Left colon (tissue), 2 donors: ENCODE data around the gene CYS1. TPM values are rescaled to one million over a fixed set of nuclear protein-coding genes. Genes with fewer than 3 reads are reported as not detected.

Source experiments
- ATAC-seq: fragments of 200-7000 bp; cut with Tn5 transposase; one replicate; pipeline ENCODE4 v1.9.1; 2020; ENCODE audit warnings: mild to moderate bottlenecking, moderate library complexity
- DNase-seq, 2 donors: peaks; one replicate each; pipeline ENCODE4 v3.0.0-alpha.2; 2020
- intact Hi-C, 2 donors: fragments of 100-400 bp; cut with DNase I in 1 of 2; cut with micrococcal nuclease in 1 of 2; formaldehyde crosslinking; loops; one replicate each; pipeline versions ENCODE4 v1.11.2 to v1.14.0; 2022; cut with DNase I, micrococcal nuclease
- total RNA-seq, 2 donors: library from RNA; stranded (reverse); fragmentation: NEBNext Ultra II Directional; extraction: Animal tissue kit (Norgen Biotek cat#: 25700); gene quantifications; one replicate each; pipeline ENCODE4 v1.2.1, GENCODE V29; 2021
- donor health status: DM: no; HTN: no; CAD: no.
- donor health status: DM: yes; HTN: yes; CAD: no.

CYS1 gene
- total RNA-seq, 2 donors from 2014 or later: 0.37 to 1.6 TPM

DNA sequence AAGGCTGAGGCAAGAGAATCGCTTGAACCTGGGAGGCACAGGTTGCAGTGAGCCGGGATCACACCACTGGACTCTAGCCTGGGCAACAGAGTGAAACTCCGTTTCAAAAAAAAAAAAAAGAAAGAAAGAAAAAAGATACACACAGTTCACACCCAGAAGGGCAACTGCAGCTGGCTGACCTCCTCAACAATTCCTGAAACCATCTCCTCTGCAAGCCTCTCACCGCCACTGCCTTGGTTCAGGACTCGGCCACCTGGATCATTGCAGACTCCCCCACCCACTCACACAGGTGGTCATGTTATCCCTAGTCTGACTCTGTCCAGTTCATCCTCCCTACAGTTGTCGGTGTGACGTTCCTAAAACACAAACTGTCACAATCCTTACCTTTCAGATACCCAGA, 2.2 kb downstream of the CYS1 start:
- DNase-seq (no peak), ATAC-seq (no peak)
- intact Hi-C loops: no loop called here

- intact Hi-C loops: no loop called here
- DNase-seq: no peak
- ATAC-seq: no peak
These were observed 3.2 kb downstream of the CYS1 start for GRCh38 chr2:10076988-10077527.

- ATAC-seq (no peak), DNase-seq (no peak)
- intact Hi-C loops: no loop called here
These were observed 3.7 kb downstream of the CYS1 start for GRCh38 chr2:10076511-10076910.

- intact Hi-C loops: no loop called here
- DNase-seq (no peak), ATAC-seq (no peak)
These were observed 4.5 kb downstream of the CYS1 start for GRCh38 chr2:10075571-10076209.

- no peak for ATAC-seq
- intact Hi-C loops: no loop called here
- DNase-seq: no peak
These were observed 5.1 kb downstream of the CYS1 start for GRCh38 chr2:10075101-10075500.

DNA sequence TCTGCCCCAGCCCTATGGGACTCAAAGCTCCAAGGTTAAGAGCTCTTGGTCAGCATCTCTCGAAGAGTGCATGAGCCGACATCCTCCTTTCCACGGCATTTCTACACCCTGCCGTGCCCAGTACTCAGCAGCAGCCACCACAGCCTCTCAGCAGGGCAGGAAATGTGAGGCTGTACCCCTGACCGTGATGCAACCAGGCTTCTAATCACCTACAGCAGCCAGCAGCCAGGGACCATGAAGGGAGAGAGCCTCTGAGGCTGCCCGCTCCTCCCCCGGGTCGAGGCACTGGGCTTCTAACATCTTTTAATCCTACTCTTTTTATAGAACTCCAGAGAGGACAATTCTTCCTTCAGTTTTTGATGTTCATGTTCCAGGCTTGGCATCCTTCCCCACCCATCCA, 6.5 kb downstream of the CYS1 start:
- ATAC-seq (no peak), DNase-seq (no peak)
- intact Hi-C loops: loop anchor here in 1 of 2 donors (5.0 kb wide), 1 partner anchor 359 kb away; no protein-coding TSS in a partner anchor

- DNase-seq (peak; percentile 81 to 82), ATAC-seq (peak; percentile 98)
- intact Hi-C loops: loop anchor here in 1 of 2 donors (5.0 kb wide), 1 partner anchor 359 kb away; no protein-coding TSS in a partner anchor
These were observed 7.3 kb downstream of the CYS1 start for GRCh38 chr2:10072656-10073480.

- no peak for DNase-seq
- ATAC-seq: no peak
- intact Hi-C loops: loop anchor here in 1 of 2 donors (5.0 kb wide), 1 partner anchor 361 kb away; no protein-coding TSS in a partner anchor
These were observed 8.6 kb downstream of the CYS1 start for GRCh38 chr2:10071595-10071994.

- DNase-seq (no peak), ATAC-seq (no peak)
- intact Hi-C loops: loop anchor here in 1 of 2 donors (5.0 kb wide), 1 partner anchor 361 kb away; no protein-coding TSS in a partner anchor
These were observed 9.0 kb downstream of the CYS1 start for GRCh38 chr2:10071176-10071575.

DNA sequence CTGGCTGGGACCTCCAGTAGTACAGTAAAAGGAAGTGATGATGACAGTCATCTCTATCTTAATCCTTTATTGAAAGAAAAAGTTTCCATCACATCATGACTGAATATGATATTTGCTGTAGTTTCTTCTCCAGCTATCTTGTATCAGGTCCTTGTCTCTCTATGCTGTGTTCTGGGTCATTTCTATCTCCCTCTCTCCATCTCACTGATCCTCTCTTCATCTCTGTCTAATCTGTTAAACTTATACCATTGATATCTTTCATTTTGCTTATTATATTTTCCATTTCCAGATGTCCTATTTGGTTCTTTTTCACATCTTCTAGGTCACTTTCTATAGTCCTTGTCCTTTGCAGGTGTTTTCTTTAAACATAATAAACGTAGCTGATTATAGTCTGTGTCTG, 12.3 kb downstream of the CYS1 start:
- DNase-seq (no peak), ATAC-seq (no peak)
- intact Hi-C loops: no loop called here

GRCh38 chr2:10067330-10067729, 12.9 kb downstream of the CYS1 start:
- intact Hi-C loops: no loop called here
- ATAC-seq (no peak), DNase-seq (no peak)

DNA sequence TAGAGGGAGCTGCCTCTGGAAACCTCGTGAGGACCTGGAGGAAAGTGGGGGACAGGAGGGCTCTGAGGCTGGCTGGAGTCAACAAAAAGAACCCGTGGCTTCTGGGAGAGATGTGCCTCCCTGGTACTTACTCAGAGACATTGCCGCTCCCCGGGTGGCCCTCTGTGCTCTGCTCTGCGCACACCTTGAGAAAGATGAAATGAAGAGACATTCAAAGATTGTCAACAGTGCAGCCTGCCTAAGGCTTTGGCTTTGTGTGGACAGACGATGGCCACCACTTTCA, 14.5 kb downstream of the CYS1 start:
- intact Hi-C loops: no loop called here
- DNase-seq: no peak
- ATAC-seq: no peak

DNA sequence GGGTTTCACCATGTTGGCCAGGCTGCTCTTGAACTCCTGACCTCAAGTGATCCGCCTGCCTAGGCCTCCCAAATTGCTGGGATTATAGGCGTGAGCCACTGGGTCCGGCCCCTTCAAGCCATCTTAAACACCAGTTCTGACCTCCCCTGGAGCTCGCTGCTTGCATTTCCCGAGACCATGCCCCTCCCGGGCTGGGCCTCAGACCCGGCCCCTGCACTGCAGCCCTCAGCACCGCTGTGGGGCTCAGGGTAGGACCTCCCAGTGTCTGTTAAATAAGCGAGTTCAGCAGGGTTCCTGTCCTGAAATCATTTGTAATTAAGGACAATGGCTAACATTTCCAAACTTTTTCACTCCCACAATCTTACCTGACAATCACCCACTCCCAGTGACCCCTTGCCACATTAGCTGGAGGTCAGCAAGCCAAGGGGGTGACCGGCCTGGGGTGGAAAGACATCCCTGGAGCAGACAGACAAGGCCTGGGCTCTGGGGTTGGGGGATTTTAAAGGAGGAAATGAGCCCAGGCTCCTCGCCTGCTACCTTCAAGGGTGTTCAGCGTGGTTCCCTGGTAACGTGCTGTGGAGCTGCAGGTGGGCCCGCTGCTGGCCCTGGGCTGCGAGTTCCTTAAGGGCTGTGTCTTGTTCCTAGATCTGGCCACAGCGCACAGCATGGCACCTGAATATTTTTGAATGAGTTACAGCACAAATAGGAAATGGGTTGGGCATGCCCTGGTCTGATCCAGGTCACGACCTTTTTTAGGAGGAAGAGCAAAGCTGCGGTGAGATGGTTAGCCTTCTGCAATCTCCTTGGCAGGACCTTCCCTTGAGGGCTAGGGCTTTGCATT, 15.1 kb downstream of the CYS1 start:
- intact Hi-C loops: no loop called here

GRCh38 chr2:10063566-10063965, 16.6 kb downstream of the CYS1 start:
- DNase-seq: no peak
- intact Hi-C loops: no loop called here
- ATAC-seq: no peak

More for the DNA sequence above, 15.1 kb downstream of the CYS1 start:
- DNase-seq (no peak), ATAC-seq (no peak)

DNA sequence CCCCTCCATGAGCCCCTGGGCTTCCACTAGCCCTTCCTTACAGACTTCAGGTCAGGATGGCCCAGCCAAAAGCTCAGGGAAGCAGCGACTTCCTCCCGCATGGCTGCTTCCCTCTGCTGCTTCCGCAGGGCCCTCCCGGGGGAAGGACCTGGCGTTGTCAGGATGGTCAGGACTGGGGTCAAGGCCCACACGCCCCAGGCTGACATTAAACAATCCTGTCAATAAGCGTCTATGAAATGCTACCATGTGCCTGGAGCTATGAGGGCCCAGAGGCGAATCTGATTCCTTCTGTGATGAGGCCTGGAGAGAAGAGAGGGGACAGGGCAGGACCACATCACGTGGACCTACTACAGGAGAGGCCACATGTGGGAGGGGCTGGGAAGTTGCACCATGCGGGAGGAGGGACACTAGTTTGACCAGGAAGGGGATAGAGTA, 17.3 kb downstream of the CYS1 start:
- no peak for ATAC-seq
- intact Hi-C loops: no loop called here
- no peak for DNase-seq

DNA sequence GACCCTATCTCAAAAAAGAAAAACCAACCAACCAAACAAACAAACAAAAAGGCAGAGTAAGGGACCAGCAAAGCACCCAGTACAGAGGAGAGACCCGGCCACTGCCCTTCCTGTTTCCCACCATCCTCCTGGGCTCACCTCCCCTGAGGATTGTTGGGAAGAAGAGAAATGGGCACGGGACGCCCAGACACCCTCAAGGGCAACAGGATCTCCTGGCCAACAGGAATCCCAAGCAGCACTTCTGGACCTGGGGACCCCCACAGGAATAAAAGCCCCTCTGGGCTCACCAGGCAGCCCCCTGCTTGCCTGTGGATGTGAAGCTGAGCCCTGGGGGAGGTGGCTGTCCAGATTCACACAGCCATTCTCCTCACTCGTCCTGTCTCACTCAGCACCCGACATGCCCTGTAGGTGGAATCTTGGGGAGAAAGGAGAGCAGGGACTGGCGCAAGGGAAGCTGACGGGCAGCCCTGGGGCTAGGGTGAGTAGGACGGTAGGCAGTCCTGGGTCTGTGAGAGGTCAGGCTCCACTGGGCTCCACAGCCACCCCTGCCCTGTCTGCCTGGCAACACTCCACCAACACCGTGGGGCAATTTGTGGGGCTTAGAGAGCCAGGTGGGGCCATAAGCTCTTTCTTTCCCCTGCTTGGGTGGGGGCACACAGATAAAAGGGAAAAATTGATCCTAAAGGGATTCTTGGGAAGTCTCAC, 18.8 kb downstream of the CYS1 start:
- ATAC-seq: no peak
- DNase-seq: peak in 1 of 2 donors; percentile 17
- intact Hi-C loops: no loop called here

DNA sequence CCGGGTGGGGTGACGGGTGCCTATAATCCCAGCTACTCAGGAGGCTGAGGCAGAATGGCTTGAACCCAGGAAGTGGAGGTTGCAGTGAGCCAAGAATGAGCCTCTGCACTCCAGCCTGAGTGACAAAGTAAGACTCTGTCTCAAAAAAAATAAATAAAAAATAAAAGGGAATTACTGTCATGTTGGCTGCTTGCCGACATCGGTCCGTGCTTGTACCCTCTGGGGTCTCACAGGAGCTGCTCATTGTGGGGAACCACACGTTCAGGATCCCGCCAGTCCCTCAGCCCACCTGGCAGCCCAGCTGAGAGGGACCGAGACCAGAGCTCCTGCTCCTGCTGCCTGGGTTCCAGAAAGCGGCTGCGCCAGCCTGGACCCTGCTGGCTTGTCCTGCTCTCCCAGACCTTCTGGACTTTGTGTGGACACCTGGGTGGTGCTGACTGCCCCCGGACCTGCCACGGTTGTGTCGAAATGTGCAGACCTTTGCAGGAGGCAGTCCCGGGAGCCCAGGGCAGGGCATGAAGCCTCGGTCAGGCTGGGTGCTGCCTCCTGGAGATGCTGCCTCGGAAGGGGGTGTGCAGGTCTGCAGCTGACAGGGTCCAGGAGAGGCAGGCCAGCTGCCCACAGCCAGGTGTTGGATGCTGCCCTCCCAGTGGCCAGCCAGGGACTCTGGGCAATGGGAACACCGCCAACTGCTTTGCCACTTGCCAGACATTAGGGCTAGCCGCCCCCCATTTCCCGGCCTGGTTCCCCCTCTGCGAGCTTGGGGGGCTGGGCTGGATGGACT, 20.5 kb downstream of the CYS1 start:
- ATAC-seq (no peak), DNase-seq (no peak)
- intact Hi-C loops: loop anchor here in 1 of 2 donors (10.0 kb wide), 1 partner anchor 255 kb away; no protein-coding TSS in a partner anchor

DNA sequence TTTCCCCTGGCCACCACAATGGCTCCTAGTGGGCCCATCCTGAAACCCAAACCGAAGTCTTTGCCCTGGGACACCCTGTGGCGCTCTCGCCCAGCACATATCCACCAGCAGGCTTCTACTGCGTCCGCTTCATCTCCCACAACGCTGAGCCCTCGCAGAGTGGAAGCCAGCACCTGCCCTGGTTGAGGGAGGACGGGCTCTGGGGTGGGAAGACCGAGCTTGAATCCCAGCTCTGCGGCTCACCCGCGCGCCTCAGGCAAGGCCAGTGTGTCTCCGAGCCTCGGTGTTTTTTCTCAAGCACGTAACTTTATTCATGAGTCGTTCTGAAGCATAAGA, 21.2 kb downstream of the CYS1 start:
- DNase-seq (peak in 1 of 2 donors; percentile 23), ATAC-seq (no peak)
- intact Hi-C loops: loop anchor here in 1 of 2 donors (10.0 kb wide), 1 partner anchor 254 kb away; no protein-coding TSS in a partner anchor
